Panc1 (cell line): ENCODE data around the gene VPS51. TPM values are rescaled to one million over a fixed set of nuclear protein-coding genes. Genes with fewer than 3 reads are reported as not detected.

Experiments
- ATAC-seq: fragments of 200-7000 bp; cut with Tn5 transposase; 2 replicates; pipeline ENCODE4 v1.9.1; 2020; ENCODE audit warnings: mild to moderate bottlenecking, moderate library complexity
- BruUV-seq: library from RNA; stranded (reverse); fragments of 400-500 nt; replicated peaks from 2 replicates; lab custom pipeline; 2021; lab: Mats Ljungman, UMichigan
- CTCF ChIA-PET: fragments of 300-600 bp; sonication (Branson Sonifier 250); formaldehyde crosslinking; loops from one replicate; lab custom pipeline; 2022; ENCODE audit warnings: antibody characterized with exemption; lab: Charles Lee
- POLR2A ChIA-PET: fragments of 300-600 bp; sonication (Branson Sonifier 250); formaldehyde crosslinking; loops from one replicate; lab custom pipeline; 2022; ENCODE audit warnings: antibody characterized with exemption; lab: Charles Lee
- DNase-seq: peaks from one replicate; pipeline ENCODE4 v3.0.0-alpha.2; 2010; ENCODE audit warnings: low read depth, low spot score
- H3K27ac ChIP-seq: 2 replicates; pipeline ENCODE4 v1.5.1; 2011; ENCODE audit warnings: mild to moderate bottlenecking, low read length, inconsistent platforms
- H3K27me3 ChIP-seq: fragments of 200-500 bp; sonication (Bioruptor generic); 2 replicates; pipeline ENCODE4 v1.6.0; 2014; ENCODE audit warnings: low read length, inconsistent platforms; ENCODE audit not compliant: control insufficient read depth, insufficient read depth
- H3K36me3 ChIP-seq: fragments of 200-500 bp; sonication (Bioruptor generic); 2 replicates; pipeline ENCODE4 v1.5.1; 2014; ENCODE audit warnings: inconsistent platforms, mild to moderate bottlenecking, low read length, moderate library complexity; ENCODE audit not compliant: control insufficient read depth, insufficient read depth
- H3K4me1 ChIP-seq: 2 replicates; pipeline ENCODE4 v1.5.1; 2011; ENCODE audit warnings: inconsistent platforms, mild to moderate bottlenecking, low read length, moderate library complexity; ENCODE audit not compliant: control insufficient read depth, insufficient read depth
- H3K4me3 ChIP-seq, 2 experiments: 2 replicates each; pipeline ENCODE4 v1.5.1; 2011 to 2012; ENCODE audit warnings: low read depth in 2 of 2, low read length in 2 of 2, mild to moderate bottlenecking in 2 of 2, inconsistent platforms in 1 of 2, moderate library complexity in 1 of 2
- H3K9me3 ChIP-seq: fragments of 200-500 bp; sonication (Bioruptor generic); 2 replicates; pipeline ENCODE4 v1.5.1; 2014; ENCODE audit warnings: low read depth, mild to moderate bottlenecking, inconsistent platforms, low read length, moderate library complexity; ENCODE audit not compliant: control insufficient read depth, insufficient read depth
- CTCF ChIP-seq: fragments of 450-650 bp; IDR thresholded peaks from 2 replicates; pipeline ENCODE4 v1.5.1; 2017; ENCODE audit warnings: mild to moderate bottlenecking
- POLR2AphosphoS5 ChIP-seq: IDR thresholded peaks from 2 replicates; pipeline ENCODE4 v1.6.1; 2012; ENCODE audit warnings: mild to moderate bottlenecking, low read depth, low read length, moderate library complexity
- REST ChIP-seq, 2 experiments: IDR thresholded peaks; 2 replicates each; pipeline ENCODE4 v1.6.1; 2011 to 2012; ENCODE audit warnings: low read depth in 2 of 2, control low read depth in 1 of 2, low read length in 1 of 2, mild to moderate bottlenecking in 1 of 2, moderate library complexity in 1 of 2; ENCODE audit not compliant: insufficient read depth in 1 of 2
- SIN3A ChIP-seq: IDR thresholded peaks from 2 replicates; pipeline ENCODE4 v1.6.1; 2012; ENCODE audit warnings: low read depth, mild to moderate bottlenecking, low read length, moderate library complexity, borderline replicate concordance; ENCODE audit not compliant: insufficient read depth
- TCF7L2 ChIP-seq: IDR thresholded peaks from 2 replicates; pipeline ENCODE4 v1.6.1; 2011; ENCODE audit warnings: mild to moderate bottlenecking, low read depth, low read length, inconsistent platforms
- in situ Hi-C: cut with HindIII; loops from 2 replicates; pipeline ENCODE4 v1.10.0; 2016; ENCODE audit warnings: low sequenced_read_pairs, low pct_unique_long_range_greater_than_20kb
- intact Hi-C: fragments of 100-400 bp; cut with micrococcal nuclease; formaldehyde crosslinking; loops from one replicate; pipeline ENCODE4 v1.10.0; 2022; ENCODE audit not compliant: unreplicated experiment
- microRNA-seq: library from miRNA; unstranded; fragments of <30 nt; microRNA quantifications from one replicate; pipeline ENCODE4 v1.1.0, GENCODE V29; 2020; ENCODE audit not compliant: unreplicated experiment
- total RNA-seq: library from RNA; stranded (reverse); gene quantifications from one replicate; pipeline ENCODE4 v1.2.1, GENCODE V29; 2021; ENCODE audit not compliant: unreplicated experiment

Gene VPS51
- total RNA-seq, 1 experiment from 2014 or later, result 101 TPM

- CTCF ChIA-PET, result no interaction called here
- in situ Hi-C loops (no loop called here), intact Hi-C loops (no loop called here)
- Histone ChIP-seq H3K4me3 (no peak overlapping the region), H3K27me3 (no peaks in the 10 kb centered on the region), H3K9me3 (no peaks in the 10 kb centered on the region), H3K27ac (no peak overlapping the region), H3K36me3 (no peaks in the 10 kb centered on the region), H3K4me1 (0 out of 2 replicates have a peak, but pooled peaks cover 3% of the 10 kb centered on the region)
- TF ChIP-seq SIN3A (no peak), TCF7L2 (no peak), CTCF (no peak), POLR2AphosphoS5 (no peak), REST (IDR thresholded peaks at IDR 0.05; ENCODE audit: insufficient read depth in 1 of 2, low read depth in 2 of 2, low read length in 1 of 2) (no peak)
- ATAC-seq, result no peak
- POLR2A ChIA-PET, result interaction anchor here (0.6 to 0.7 kb wide), 2 partner anchors 10 to 96 kb away, joined by 3 to 4 read pairs; no protein-coding TSS in a partner anchor
- DNase-seq, result no peak
- no TSS peak for BruUV-seq
Observed at GRCh38 chr11:65160643-65161042, 64.6 kb downstream of the VPS51 start.

Small RNA genes within 50 kb of the gene (microRNA-seq; reads per million reads assigned to microRNA genes)
- gene MIR6751, result 1.9 reads per million

Other genes with a start within 250 kb of the VPS51 start
- gene EHD1, start 217.6 kb upstream of the VPS51 start, total RNA-seq, result 186 TPM
- gene ATG2A, start 179.0 kb upstream of the VPS51 start, total RNA-seq, result 28.8 TPM
- gene PPP2R5B, start 171.5 kb upstream of the VPS51 start, total RNA-seq, result 14.0 TPM
- gene GPHA2, start 160.3 kb upstream of the VPS51 start, total RNA-seq, result not detected
- gene MAJIN, start 124.1 kb upstream of the VPS51 start, total RNA-seq, result not detected
- gene BATF2, start 99.2 kb upstream of the VPS51 start, total RNA-seq, result 1.6 TPM
- 177 TPM for gene ARL2, start 82.1 kb upstream of the VPS51 start, total RNA-seq
- 51.5 TPM for gene SNX15, start 68.8 kb upstream of the VPS51 start, total RNA-seq
- 55.6 TPM for gene SAC3D1, start 55.0 kb upstream of the VPS51 start, total RNA-seq
- gene NAALADL1, start 37.7 kb upstream of the VPS51 start, total RNA-seq, result 0.23 TPM
- gene CDCA5, start 12.2 kb upstream of the VPS51 start, total RNA-seq, result 92.9 TPM
- 68.4 TPM for gene ZFPL1, start 12.0 kb upstream of the VPS51 start, total RNA-seq
- 85.4 TPM for gene TM7SF2, start 15.7 kb downstream of the VPS51 start, total RNA-seq
- gene ZNHIT2, start 21.5 kb downstream of the VPS51 start, total RNA-seq, result 27.1 TPM
- 1,001 TPM for gene FAU, start 25.9 kb downstream of the VPS51 start, total RNA-seq
- 111 TPM for gene MRPL49, start 26.1 kb downstream of the VPS51 start, total RNA-seq
- 64.3 TPM for gene SYVN1, start 38.3 kb downstream of the VPS51 start, total RNA-seq
- not detected for gene SPDYC, start 74.0 kb downstream of the VPS51 start, total RNA-seq
- gene CAPN1, start 85.7 kb downstream of the VPS51 start, total RNA-seq, result 256 TPM
- 39.0 TPM for gene POLA2, start 165.7 kb downstream of the VPS51 start, total RNA-seq
- gene CDC42EP2, start 218.7 kb downstream of the VPS51 start, total RNA-seq, result 8.1 TPM
- 97.0 TPM for gene DPF2, start 237.6 kb downstream of the VPS51 start, total RNA-seq